ENCODE data around the gene ANKRD13B. TPM values are rescaled to one million over a fixed set of nuclear protein-coding genes. Genes with fewer than 3 reads are reported as not detected.
A peak's percentile ranks its signal among the peaks of the same experiment; 100 is the strongest.

The ANKRD13B gene
- total and polyA plus RNA-seq, 9 donors: 8.1 to 17.6 (median 13.8) TPM

GRCh38 chr17:29574732-29575510 lies 18.0 kb upstream of the ANKRD13B start:
- Histone ChIP-seq H3K4me3 (ENCODE audit: low read length) (no peak overlapping the region), H3K36me3 (ENCODE audit: control insufficient read depth, insufficient read depth, low read length) (peaks cover 87% of the 10 kb centered on the region), H3K27me3 (ENCODE audit: control insufficient read depth, insufficient read depth, low read length) (no peaks in the 10 kb centered on the region), H3K27ac (ENCODE audit: low read length) (no peak overlapping the region), H3K4me1 (ENCODE audit: control insufficient read depth, insufficient read depth, low read length) (peaks cover 40% of the 10 kb centered on the region), H3K9me3 (replicated peaks; ENCODE audit: control insufficient read depth, low read depth, low read length) (no peaks in the 10 kb centered on the region)
- 71% methylated on average over 13 of the region's 17 CpGs for WGBS (ENCODE audit: insufficient coverage)
- DNase-seq: peak; percentile 27

- H3K4me3 ChIP-seq (ENCODE audit: low read length): no peak overlapping the region
- WGBS (ENCODE audit: insufficient coverage): 77% methylated on average over 18 of the region's 28 CpGs
- H3K27ac ChIP-seq (ENCODE audit: low read length): no peak overlapping the region
- peaks cover 44% of the 10 kb centered on the region for H3K4me1 ChIP-seq (ENCODE audit: control insufficient read depth, insufficient read depth, low read length)
- H3K36me3 ChIP-seq (ENCODE audit: control insufficient read depth, insufficient read depth, low read length): peaks cover 93% of the 10 kb centered on the region
- no peaks in the 10 kb centered on the region for H3K9me3 ChIP-seq (replicated peaks; ENCODE audit: control insufficient read depth, low read depth, low read length)
- H3K27me3 ChIP-seq (ENCODE audit: control insufficient read depth, insufficient read depth, low read length): no peaks in the 10 kb centered on the region
- peak; percentile 12 for DNase-seq
These were observed 17.3 kb upstream of the ANKRD13B start for GRCh38 chr17:29575511-29576213.

GRCh38 chr17:29576214-29577000 lies 16.5 kb upstream of the ANKRD13B start:
- H3K4me3 ChIP-seq (ENCODE audit: low read length): no peak overlapping the region
- no peaks in the 10 kb centered on the region for H3K9me3 ChIP-seq (replicated peaks; ENCODE audit: control insufficient read depth, low read depth, low read length)
- no peaks in the 10 kb centered on the region for H3K27me3 ChIP-seq (ENCODE audit: control insufficient read depth, insufficient read depth, low read length)
- peaks cover 93% of the 10 kb centered on the region for H3K36me3 ChIP-seq (ENCODE audit: control insufficient read depth, insufficient read depth, low read length)
- H3K27ac ChIP-seq (ENCODE audit: low read length): no peak overlapping the region
- peaks cover 49% of the 10 kb centered on the region for H3K4me1 ChIP-seq (ENCODE audit: control insufficient read depth, insufficient read depth, low read length)
- DNase-seq: peak; percentile 5
- 83% methylated on average over 26 of the region's 37 CpGs for WGBS (ENCODE audit: insufficient coverage)

GRCh38 chr17:29577001-29577370 lies 15.9 kb upstream of the ANKRD13B start:
- Histone ChIP-seq H3K36me3 (ENCODE audit: control insufficient read depth, insufficient read depth, low read length) (peaks cover 93% of the 10 kb centered on the region), H3K4me1 (ENCODE audit: control insufficient read depth, insufficient read depth, low read length) (peaks cover 47% of the 10 kb centered on the region), H3K4me3 (ENCODE audit: low read length) (no peak overlapping the region), H3K27ac (ENCODE audit: low read length) (peak overlapping the region; percentile 71), H3K9me3 (replicated peaks; ENCODE audit: control insufficient read depth, low read depth, low read length) (no peaks in the 10 kb centered on the region), H3K27me3 (ENCODE audit: control insufficient read depth, insufficient read depth, low read length) (no peaks in the 10 kb centered on the region)
- no peak for DNase-seq
- 91% methylated on average over 8 of the region's 9 CpGs for WGBS (ENCODE audit: insufficient coverage)

- no peaks in the 10 kb centered on the region for H3K27me3 ChIP-seq (ENCODE audit: control insufficient read depth, insufficient read depth, low read length)
- peak overlapping the region; percentile 71 for H3K27ac ChIP-seq (ENCODE audit: low read length)
- no peak overlapping the region for H3K4me3 ChIP-seq (ENCODE audit: low read length)
- 58% methylated on average over 13 of the region's 22 CpGs for WGBS (ENCODE audit: insufficient coverage)
- H3K9me3 ChIP-seq (replicated peaks; ENCODE audit: control insufficient read depth, low read depth, low read length): no peaks in the 10 kb centered on the region
- peaks cover 48% of the 10 kb centered on the region for H3K4me1 ChIP-seq (ENCODE audit: control insufficient read depth, insufficient read depth, low read length)
- peaks cover 94% of the 10 kb centered on the region for H3K36me3 ChIP-seq (ENCODE audit: control insufficient read depth, insufficient read depth, low read length)
- peak; percentile 81 for DNase-seq
These were observed 15.3 kb upstream of the ANKRD13B start for GRCh38 chr17:29577385-29578211.

GRCh38 chr17:29578626-29579485 lies 14.1 kb upstream of the ANKRD13B start:
- Histone ChIP-seq H3K27ac (ENCODE audit: low read length) (no peak overlapping the region), H3K27me3 (ENCODE audit: control insufficient read depth, insufficient read depth, low read length) (no peaks in the 10 kb centered on the region), H3K36me3 (ENCODE audit: control insufficient read depth, insufficient read depth, low read length) (peaks cover 99% of the 10 kb centered on the region), H3K9me3 (replicated peaks; ENCODE audit: control insufficient read depth, low read depth, low read length) (no peaks in the 10 kb centered on the region), H3K4me3 (ENCODE audit: low read length) (no peak overlapping the region), H3K4me1 (ENCODE audit: control insufficient read depth, insufficient read depth, low read length) (peaks cover 52% of the 10 kb centered on the region)
- WGBS (ENCODE audit: insufficient coverage): 86% methylated on average over 12 of the region's 14 CpGs
- peak; percentile 9 for DNase-seq

- Histone ChIP-seq H3K9me3 (replicated peaks; ENCODE audit: control insufficient read depth, low read depth, low read length) (no peaks in the 10 kb centered on the region), H3K27ac (ENCODE audit: low read length) (no peak overlapping the region), H3K4me3 (ENCODE audit: low read length) (no peak overlapping the region), H3K4me1 (ENCODE audit: control insufficient read depth, insufficient read depth, low read length) (peaks cover 61% of the 10 kb centered on the region), H3K27me3 (ENCODE audit: control insufficient read depth, insufficient read depth, low read length) (no peaks in the 10 kb centered on the region), H3K36me3 (ENCODE audit: control insufficient read depth, insufficient read depth, low read length) (peaks cover 91% of the 10 kb centered on the region)
- DNase-seq: peak; percentile 81
- 62% methylated on average over 10 of the region's 15 CpGs for WGBS (ENCODE audit: insufficient coverage)
These were observed 12.8 kb upstream of the ANKRD13B start for GRCh38 chr17:29579866-29580771.

- Histone ChIP-seq H3K9me3 (replicated peaks; ENCODE audit: control insufficient read depth, low read depth, low read length) (no peaks in the 10 kb centered on the region), H3K36me3 (ENCODE audit: control insufficient read depth, insufficient read depth, low read length) (peaks cover 79% of the 10 kb centered on the region), H3K4me1 (ENCODE audit: control insufficient read depth, insufficient read depth, low read length) (peaks cover 70% of the 10 kb centered on the region), H3K4me3 (ENCODE audit: low read length) (no peak overlapping the region), H3K27ac (ENCODE audit: low read length) (no peak overlapping the region), H3K27me3 (ENCODE audit: control insufficient read depth, insufficient read depth, low read length) (no peaks in the 10 kb centered on the region)
- no peak for DNase-seq
- 91% methylated on average over 13 of the region's 20 CpGs for WGBS (ENCODE audit: insufficient coverage)
These were observed 11.2 kb upstream of the ANKRD13B start for GRCh38 chr17:29581583-29582253.

All from muscle of leg (tissue), 11 donors.